Gastroesophageal sphincter (tissue), 4 donors: Measurements from ENCODE around the gene ETV6. TPM values are rescaled to one million over a fixed set of nuclear protein-coding genes. Genes with fewer than 3 reads are reported as not detected.

Source experiments
- ATAC-seq: fragments of 150-250 bp; one replicate; pipeline ENCODE4 v1.9.1; 2016; ENCODE audit warnings: mild to moderate bottlenecking, moderate library complexity
- H3K27ac ChIP-seq, 4 donors: fragments of 200-600 bp; sonication (generic) in 3 of 4; 1 replicate in 3 of 4; 2 replicates in 1 of 4; pipeline ENCODE4 v1.5.1; 2016 to 2019
- H3K27me3 ChIP-seq: fragments of 200-600 bp; sonication (generic); one replicate; pipeline ENCODE4 v1.5.1; 2019
- H3K36me3 ChIP-seq, 2 donors: fragments of 200-600 bp; sonication (generic); one replicate each; pipeline ENCODE4 v1.5.1; 2019; ENCODE audit warnings: control low read depth in 1 of 2
- H3K4me1 ChIP-seq, 3 donors: fragments of 200-600 bp; sonication (generic); 1 replicate in 2 of 3; 2 replicates in 1 of 3; pipeline ENCODE4 v1.5.1; 2016 to 2019; ENCODE audit warnings: control low read depth in 2 of 3
- H3K4me3 ChIP-seq, 2 donors: fragments of 200-600 bp; sonication (generic); one replicate each; pipeline ENCODE4 v1.5.1; 2019; ENCODE audit warnings: mild to moderate bottlenecking in 1 of 2, moderate library complexity in 1 of 2
- H3K9me3 ChIP-seq, 3 donors: fragments of 200-600 bp; sonication (generic); one replicate each; pipeline ENCODE4 v1.5.1; 2017 to 2019; ENCODE audit warnings: control low read depth in 2 of 3
- EP300 ChIP-seq: sonication (generic); formaldehyde crosslinking; IDR thresholded peaks from one replicate; pipeline ENCODE4 v1.6.1; 2017; ENCODE audit warnings: antibody characterized with exemption, mild to moderate bottlenecking
- POLR2A ChIP-seq, 2 donors: fragments of 450-650 bp; IDR thresholded peaks; one replicate each; pipeline ENCODE4 v1.6.1; 2017; ENCODE audit warnings: antibody characterized with exemption in 2 of 2, mild to moderate bottlenecking in 2 of 2, moderate library complexity in 1 of 2
- POLR2AphosphoS5 ChIP-seq: sonication (generic); formaldehyde crosslinking; IDR thresholded peaks from one replicate; pipeline ENCODE4 v1.6.1; 2017; ENCODE audit warnings: antibody characterized with exemption
- WGBS, 2 donors: methylation state at CpG; one replicate each; pipeline ENCODE4 v1.1.5; 2018; ENCODE audit warnings: low coverage in 1 of 2; 5-methylcytosine and 5-hydroxymethylcytosine counted together
- total RNA-seq, 4 donors: library from RNA; depleted of rRNA; stranded (reverse); fragments of >200 nt; gene quantifications; one replicate each; pipeline ENCODE4 v1.1.0, GENCODE V29; 2016
- TF ChIP-seq, protein P1 (sequence below), 4 experiments: fragments of 200-600 bp in 2 of 4; fragments of 450-650 bp in 2 of 4; sonication (generic) in 1 of 4; IDR thresholded peaks; one replicate each; pipeline ENCODE4 v1.5.1; 2017 to 2019; ENCODE audit warnings: antibody characterized with exemption in 4 of 4, mild to moderate bottlenecking in 2 of 4, moderate library complexity in 2 of 4

ETV6 gene
- total RNA-seq, 4 donors from 2014 or later = 18.7 to 30.1 (median 21.1) TPM

DNA sequence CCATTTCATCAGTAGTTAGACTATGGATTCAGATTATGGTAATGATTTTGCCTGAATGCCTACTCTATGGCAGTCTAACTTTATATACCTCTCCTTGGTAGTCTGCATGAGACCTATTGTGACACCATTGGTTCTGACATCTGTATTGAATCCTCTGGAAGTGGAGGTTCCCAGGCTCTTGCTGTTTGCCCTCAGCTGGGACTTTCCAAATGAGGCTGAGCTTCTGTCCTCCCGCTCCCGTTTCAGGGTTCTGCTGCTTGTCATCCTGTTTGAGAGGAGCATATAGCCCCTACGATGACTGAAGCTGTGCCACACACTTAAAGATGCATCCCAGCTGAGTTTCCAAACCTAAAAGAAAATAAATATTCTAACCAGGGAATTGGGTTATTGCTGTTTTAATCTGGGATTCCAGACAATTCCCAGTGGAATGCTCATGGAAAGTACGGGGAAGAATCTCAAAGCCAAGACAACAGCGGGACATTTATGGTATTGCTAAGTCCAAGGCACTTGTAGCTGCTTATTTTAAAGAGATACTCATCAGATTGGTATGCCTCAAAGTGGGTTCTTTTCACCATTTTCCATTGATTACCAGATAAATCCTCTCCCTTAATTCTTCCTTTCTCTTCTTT lies 105.9 kb downstream of the ETV6 start:
- Histone ChIP-seq H3K4me3 (no peak overlapping the region), H3K36me3 (no peaks in the 10 kb centered on the region), H3K27me3 (no peaks in the 10 kb centered on the region), H3K9me3 (no peaks in the 10 kb centered on the region), H3K4me1 (peaks cover 30 to 90% (median 38%) of the 10 kb centered on the region in 3 donors), H3K27ac (peak overlapping the region; percentile 85 to 100 (median 94))
- ATAC-seq = no peak
- TF ChIP-seq POLR2A (IDR thresholded peaks at IDR 0.05) (no peak), EP300 (no peak), POLR2AphosphoS5 (no peak)
- TF ChIP-seq, protein P1, sequence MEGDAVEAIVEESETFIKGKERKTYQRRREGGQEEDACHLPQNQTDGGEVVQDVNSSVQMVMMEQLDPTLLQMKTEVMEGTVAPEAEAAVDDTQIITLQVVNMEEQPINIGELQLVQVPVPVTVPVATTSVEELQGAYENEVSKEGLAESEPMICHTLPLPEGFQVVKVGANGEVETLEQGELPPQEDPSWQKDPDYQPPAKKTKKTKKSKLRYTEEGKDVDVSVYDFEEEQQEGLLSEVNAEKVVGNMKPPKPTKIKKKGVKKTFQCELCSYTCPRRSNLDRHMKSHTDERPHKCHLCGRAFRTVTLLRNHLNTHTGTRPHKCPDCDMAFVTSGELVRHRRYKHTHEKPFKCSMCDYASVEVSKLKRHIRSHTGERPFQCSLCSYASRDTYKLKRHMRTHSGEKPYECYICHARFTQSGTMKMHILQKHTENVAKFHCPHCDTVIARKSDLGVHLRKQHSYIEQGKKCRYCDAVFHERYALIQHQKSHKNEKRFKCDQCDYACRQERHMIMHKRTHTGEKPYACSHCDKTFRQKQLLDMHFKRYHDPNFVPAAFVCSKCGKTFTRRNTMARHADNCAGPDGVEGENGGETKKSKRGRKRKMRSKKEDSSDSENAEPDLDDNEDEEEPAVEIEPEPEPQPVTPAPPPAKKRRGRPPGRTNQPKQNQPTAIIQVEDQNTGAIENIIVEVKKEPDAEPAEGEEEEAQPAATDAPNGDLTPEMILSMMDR (IDR thresholded peaks at IDR 0.05) = no peak
- 30 to 32% methylated on average over 5 of the region's 5 CpGs for WGBS, 2 donors

DNA sequence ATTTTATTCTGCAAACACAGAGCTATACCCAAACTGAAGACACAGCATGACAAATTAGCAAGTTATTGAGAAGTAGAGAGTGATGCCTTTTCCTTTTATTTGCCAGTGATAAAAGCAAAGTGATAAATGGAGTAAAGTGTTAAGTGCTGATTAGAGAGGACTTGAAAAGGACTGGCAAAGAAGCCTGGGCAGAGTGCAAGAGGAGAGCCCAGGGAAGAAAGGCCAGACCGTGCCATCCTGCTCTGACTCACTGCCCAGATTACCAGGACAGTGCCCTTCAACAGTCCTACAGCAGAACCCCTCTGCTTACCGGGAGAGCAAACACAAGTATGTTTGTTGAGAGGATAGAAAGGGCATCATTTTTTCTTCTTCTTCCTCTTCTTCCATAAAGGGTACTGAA lies 106.5 kb downstream of the ETV6 start:
- H3K27ac ChIP-seq = peak overlapping the region; percentile 85 to 100 (median 94)
- H3K36me3 ChIP-seq = no peaks in the 10 kb centered on the region
- H3K9me3 ChIP-seq = no peaks in the 10 kb centered on the region
- H3K4me1 ChIP-seq = peaks cover 30 to 91% (median 38%) of the 10 kb centered on the region in 3 donors
- peak overlapping the region in 1 of 2 donors; percentile 5 for H3K4me3 ChIP-seq
- no peaks in the 10 kb centered on the region for H3K27me3 ChIP-seq
- no peak for TF ChIP-seq POLR2AphosphoS5
- no peak for TF ChIP-seq EP300
- TF ChIP-seq, protein P1 (IDR thresholded peaks at IDR 0.05) = no peak
- no peak for TF ChIP-seq POLR2A (IDR thresholded peaks at IDR 0.05)
- no peak for ATAC-seq
- 26 to 60% methylated on average over 1 to 2 of the region's 2 CpGs for WGBS, 2 donors

DNA sequence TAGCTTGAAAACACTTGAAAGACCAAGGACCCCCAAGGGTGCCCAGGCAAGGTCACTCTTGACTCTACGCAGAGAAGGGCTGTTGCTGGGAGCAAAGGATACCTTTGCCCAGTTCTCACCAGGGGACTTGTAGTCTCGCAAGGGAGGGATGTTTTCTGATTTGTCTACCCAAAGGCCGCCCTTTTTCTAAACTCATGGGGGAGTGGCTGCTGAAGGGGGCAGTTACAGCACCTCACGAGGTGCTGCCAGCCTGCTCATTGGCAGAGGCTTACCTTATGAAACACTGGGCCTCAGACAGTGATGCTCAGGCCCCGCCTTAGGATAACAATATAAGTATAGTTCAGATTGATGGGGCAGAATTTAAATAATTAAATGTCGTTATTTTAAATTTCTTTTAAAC lies 107.0 kb downstream of the ETV6 start:
- TF ChIP-seq, protein P1 (IDR thresholded peaks at IDR 0.05) = no peak
- no peak for TF ChIP-seq EP300
- TF ChIP-seq POLR2AphosphoS5 = peak; percentile 9
- TF ChIP-seq POLR2A (IDR thresholded peaks at IDR 0.05) = no peak
- no peaks in the 10 kb centered on the region for H3K27me3 ChIP-seq
- WGBS, 2 donors = 45 to 81% methylated on average over 2 to 6 of the region's 6 CpGs
- peak overlapping the region in 1 of 2 donors; percentile 5 for H3K4me3 ChIP-seq
- peaks cover 30 to 94% (median 38%) of the 10 kb centered on the region in 3 donors for H3K4me1 ChIP-seq
- no peak for ATAC-seq
- no peaks in the 10 kb centered on the region for H3K36me3 ChIP-seq
- H3K27ac ChIP-seq = peak overlapping the region; percentile 85 to 100 (median 94)
- no peaks in the 10 kb centered on the region for H3K9me3 ChIP-seq

DNA sequence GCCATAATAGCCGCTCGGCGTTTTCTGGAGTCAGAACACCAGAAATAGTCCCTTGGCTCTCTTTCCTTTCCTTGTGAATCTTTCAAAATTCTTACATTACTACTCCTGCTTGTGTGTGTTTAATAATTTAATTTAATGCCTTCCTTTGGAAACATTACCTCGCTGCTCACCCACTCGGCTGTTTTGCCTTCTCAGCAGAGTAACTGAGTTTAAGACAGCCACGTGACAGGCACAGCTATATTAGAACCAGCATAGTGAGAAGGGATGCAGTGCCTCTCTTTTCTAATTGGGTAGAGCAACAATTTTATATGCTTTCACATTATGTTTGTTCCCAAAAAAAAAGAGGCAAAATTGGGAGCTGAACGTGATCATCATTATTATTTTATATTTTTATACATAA lies 107.6 kb downstream of the ETV6 start:
- Histone ChIP-seq H3K9me3 (no peaks in the 10 kb centered on the region), H3K27ac (peak overlapping the region; percentile 85 to 100 (median 94)), H3K4me3 (no peak overlapping the region), H3K36me3 (no peaks in the 10 kb centered on the region), H3K27me3 (no peaks in the 10 kb centered on the region), H3K4me1 (peaks cover 33 to 96% (median 39%) of the 10 kb centered on the region in 3 donors)
- no peak for ATAC-seq
- no peak for TF ChIP-seq POLR2A (IDR thresholded peaks at IDR 0.05)
- no peak for TF ChIP-seq EP300
- TF ChIP-seq POLR2AphosphoS5 = no peak
- TF ChIP-seq, protein P1 (IDR thresholded peaks at IDR 0.05) = no peak
- 44 to 71% methylated on average over 7 of the region's 7 CpGs for WGBS, 2 donors

DNA sequence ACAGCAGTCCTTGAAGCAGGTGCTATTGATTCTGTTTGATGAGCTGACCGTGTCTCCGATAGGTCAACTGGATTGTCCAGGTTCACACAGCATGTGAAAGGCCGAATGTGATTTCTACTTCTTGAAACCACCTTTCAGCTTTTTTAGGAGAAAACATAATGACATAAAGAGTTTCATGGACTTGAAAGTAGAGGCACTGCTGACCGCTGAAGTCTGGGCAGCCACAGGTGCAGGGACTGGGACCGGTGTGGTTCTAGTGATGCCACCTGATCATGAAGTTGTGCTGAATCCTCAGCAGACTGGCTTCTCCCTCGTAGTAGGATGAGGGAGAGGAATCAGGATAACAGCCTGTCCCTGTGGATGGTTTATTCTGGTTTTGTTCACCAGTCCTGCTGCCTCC lies 108.1 kb downstream of the ETV6 start:
- H3K4me1 ChIP-seq = peaks cover 33 to 96% (median 43%) of the 10 kb centered on the region in 3 donors
- WGBS, 2 donors = 87 to 89% methylated on average over 5 to 6 of the region's 6 CpGs
- no peaks in the 10 kb centered on the region for H3K27me3 ChIP-seq
- no peak for TF ChIP-seq POLR2AphosphoS5
- no peak for ATAC-seq
- H3K27ac ChIP-seq = peak overlapping the region; percentile 85 to 100 (median 94)
- no peak overlapping the region for H3K4me3 ChIP-seq
- H3K9me3 ChIP-seq = no peaks in the 10 kb centered on the region
- no peaks in the 10 kb centered on the region for H3K36me3 ChIP-seq
